GM21825 (cell line): ENCODE results near the gene CD72.
A peak's percentile ranks its signal among the peaks of the same experiment; 100 is the strongest.

Experiments
- ATAC-seq: cut with Tn5 transposase; IDR thresholded peaks from one replicate; pipeline ENCODE4 v1.9.1; 2021; ENCODE audit warnings: mild to moderate bottlenecking, moderate library complexity; ENCODE audit not compliant: unreplicated experiment

CD72 gene

GRCh38 chr9:35618325-35618727, at the start of gene CD72:
Gene CD72, minus strand, starts transcription at chr9:35618413. Its CDS starts 110 bp downstream, at chr9:35618303.
- ATAC-seq = no peak

GRCh38 chr9:35667939-35668338, 49.7 kb upstream of the CD72 start:
- no peak for ATAC-seq

- no peak for ATAC-seq
Observed at GRCh38 chr9:35666549-35666948, 48.3 kb upstream of the CD72 start.

GRCh38 chr9:35666045-35666444, 47.8 kb upstream of the CD72 start:
- ATAC-seq = no peak

- ATAC-seq = no peak
Observed at GRCh38 chr9:35665471-35665818, 47.2 kb upstream of the CD72 start.

GRCh38 chr9:35664531-35665470, 46.6 kb upstream of the CD72 start, which contains the start of gene ARHGEF39:
Gene ARHGEF39, minus strand, starts transcription at chr9:35665195. Its CDS starts 26 bp downstream, at chr9:35665169.
- peak; percentile 67 for ATAC-seq

GRCh38 chr9:35662437-35662836, 44.2 kb upstream of the CD72 start:
- ATAC-seq = no peak

GRCh38 chr9:35661756-35662350, 43.6 kb upstream of the CD72 start:
- no peak for ATAC-seq

- no peak for ATAC-seq
Observed at GRCh38 chr9:35660966-35661415, 42.8 kb upstream of the CD72 start.

GRCh38 chr9:35659340-35659739, 41.1 kb upstream of the CD72 start:
- no peak for ATAC-seq

GRCh38 chr9:35658968-35659220, 40.7 kb upstream of the CD72 start:
- no peak for ATAC-seq

- ATAC-seq = peak; percentile 48
Observed at GRCh38 chr9:35658137-35658967, 40.1 kb upstream of the CD72 start, which contains the start of gene CCDC107. Gene CCDC107, plus strand, starts transcription at chr9:35658292. Its CDS starts 88 bp downstream, at chr9:35658380.

GRCh38 chr9:35657546-35658136, 39.4 kb upstream of the CD72 start, which contains the start of gene RMRP:
Gene RMRP, minus strand, starts transcription at chr9:35658019.
- peak; percentile 86 for ATAC-seq

GRCh38 chr9:35656831-35657545, 38.8 kb upstream of the CD72 start:
- ATAC-seq = no peak

GRCh38 chr9:35656348-35656747, 38.1 kb upstream of the CD72 start:
- ATAC-seq = no peak

GRCh38 chr9:35653611-35654010, 35.4 kb upstream of the CD72 start:
- no peak for ATAC-seq

- ATAC-seq = no peak
Observed at GRCh38 chr9:35652829-35653209, 34.6 kb upstream of the CD72 start.

- ATAC-seq = no peak
Observed at GRCh38 chr9:35651956-35652828, 34.0 kb upstream of the CD72 start.
